Activated CD8-positive, alpha-beta T cell treated with anti-CD3 and anti-CD28 coated beads for 36 hours (primary cell): ENCODE measurements around the gene OR4D5. TPM values are rescaled to one million over a fixed set of nuclear protein-coding genes. Genes with fewer than 3 reads are reported as not detected.

ENCODE experiments used
- ATAC-seq: fragments of 200-7000 bp; cut with Tn5 transposase; one replicate; pipeline ENCODE4 v1.10.0; 2021; ENCODE audit warnings: mild to moderate bottlenecking, moderate library complexity
- CTCF ChIA-PET: fragments of 350-600 bp; sonication (Branson Sonifier 250); formaldehyde crosslinking; loops from one replicate; lab custom pipeline; 2021; ENCODE audit warnings: antibody characterized with exemption; lab: Charles Lee
- POLR2A ChIA-PET: fragments of 350-600 bp; sonication (Branson Sonifier 250); formaldehyde crosslinking; loops from one replicate; lab custom pipeline; 2021; ENCODE audit warnings: antibody characterized with exemption; lab: Charles Lee
- DNase-seq: peaks from one replicate; pipeline ENCODE4 v3.0.0-alpha.2; 2020
- H3K27ac Mint-ChIP-seq: one replicate; pipeline ENCODE4 v1.8.0; 2021; ENCODE audit warnings: mild to moderate bottlenecking, mixed read lengths
- H3K27me3 Mint-ChIP-seq: one replicate; pipeline ENCODE4 v1.8.0; 2021; ENCODE audit warnings: mixed read lengths
- H3K36me3 Mint-ChIP-seq: one replicate; pipeline ENCODE4 v1.8.0; 2021; ENCODE audit warnings: low read depth, mixed read lengths
- H3K4me1 Mint-ChIP-seq: one replicate; pipeline ENCODE4 v1.8.0; 2021; ENCODE audit warnings: low read depth, mixed read lengths
- H3K4me3 Mint-ChIP-seq: one replicate; pipeline ENCODE4 v1.8.0; 2021; ENCODE audit warnings: mild to moderate bottlenecking, moderate library complexity, mixed read lengths
- H3K9me3 Mint-ChIP-seq: one replicate; pipeline ENCODE4 v1.8.0; 2021; ENCODE audit warnings: mixed read lengths
- intact Hi-C: fragments of 100-400 bp; cut with micrococcal nuclease; formaldehyde crosslinking; loops from one replicate; pipeline ENCODE4 v1.10.0; 2022
- total RNA-seq, 2 experiments: library from RNA; stranded (reverse); gene quantifications; one replicate each; pipeline ENCODE4 v1.2.3, GENCODE V29; 2021
- TF ChIP-seq, protein P1 (sequence below): fragments of 200-600 bp; IDR thresholded peaks from one replicate; pipeline ENCODE4 v1.8.0; 2022; ENCODE audit warnings: antibody characterized with exemption, mild to moderate bottlenecking

The OR4D5 gene
- total RNA-seq, 2 experiments from 2014 or later = not detected

DNA sequence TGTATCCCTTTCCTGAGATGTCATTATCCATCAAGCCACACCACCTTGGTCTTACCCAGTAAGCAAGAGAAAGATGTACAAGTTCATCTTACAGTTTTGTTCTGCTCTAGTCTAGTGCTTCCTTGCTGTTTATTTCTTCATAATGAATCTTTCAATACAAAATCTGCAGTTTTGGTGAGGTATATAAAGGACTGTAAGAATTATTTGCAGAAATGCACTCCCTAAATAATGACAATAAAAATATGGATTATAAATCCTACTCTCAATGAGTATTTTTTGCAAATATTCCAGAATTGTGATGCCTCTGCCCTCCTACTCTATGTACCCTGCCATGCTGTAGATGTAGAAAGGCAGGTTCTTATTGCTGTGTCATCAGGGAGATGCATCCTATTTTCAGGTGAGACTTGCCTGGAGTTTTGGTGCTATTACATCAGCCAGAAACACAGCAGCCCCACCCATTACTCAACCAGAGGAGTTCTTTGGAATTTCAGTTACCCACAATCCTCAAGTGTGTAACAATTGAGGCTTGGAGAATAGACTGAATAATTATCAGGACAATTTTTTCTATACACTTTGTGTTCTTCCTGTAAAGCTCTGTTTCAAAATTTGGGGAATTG lies 38.4 kb downstream of the OR4D5 start, which contains the start of gene OR10S1:
OR10S1 (minus strand) TSS at position 51 of the 617 bp plus-strand sequence. CDS start 117 bp downstream, outside the sequence.
- H3K36me3 Mint-ChIP-seq = no peaks in the 10 kb centered on the region

DNA sequence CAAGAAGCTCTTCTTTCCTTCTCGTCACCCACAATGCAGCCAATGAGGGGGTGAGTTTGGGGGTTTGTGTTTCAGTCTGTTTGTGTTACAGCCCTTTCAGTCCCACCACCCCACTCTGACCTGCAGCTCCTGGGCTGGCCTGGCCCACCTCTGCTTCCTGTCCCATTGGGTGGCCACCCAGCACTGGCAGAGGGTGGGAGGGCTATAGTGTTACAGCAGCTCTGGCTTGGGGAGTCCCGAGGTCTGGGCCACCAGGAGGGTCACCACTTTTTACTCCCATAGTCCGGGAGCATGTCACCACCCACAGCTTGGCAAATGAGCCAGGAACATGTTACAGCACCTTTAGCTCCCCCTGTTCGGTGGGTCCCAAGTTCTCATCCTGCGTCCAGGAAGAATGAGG lies 39.9 kb downstream of the OR4D5 start:
- no peaks in the 10 kb centered on the region for H3K36me3 Mint-ChIP-seq

More for the DNA sequence above, 38.4 kb downstream of the OR4D5 start, which contains the start of gene OR10S1:
- ChIA-PET POLR2A (interaction anchor here (0.7 kb wide), 1 partner anchor 25 kb away, joined by 3 read pairs; no protein-coding TSS in a partner anchor), CTCF (no interaction called here)
- intact Hi-C loops = no loop called here
- TF ChIP-seq, protein P1, sequence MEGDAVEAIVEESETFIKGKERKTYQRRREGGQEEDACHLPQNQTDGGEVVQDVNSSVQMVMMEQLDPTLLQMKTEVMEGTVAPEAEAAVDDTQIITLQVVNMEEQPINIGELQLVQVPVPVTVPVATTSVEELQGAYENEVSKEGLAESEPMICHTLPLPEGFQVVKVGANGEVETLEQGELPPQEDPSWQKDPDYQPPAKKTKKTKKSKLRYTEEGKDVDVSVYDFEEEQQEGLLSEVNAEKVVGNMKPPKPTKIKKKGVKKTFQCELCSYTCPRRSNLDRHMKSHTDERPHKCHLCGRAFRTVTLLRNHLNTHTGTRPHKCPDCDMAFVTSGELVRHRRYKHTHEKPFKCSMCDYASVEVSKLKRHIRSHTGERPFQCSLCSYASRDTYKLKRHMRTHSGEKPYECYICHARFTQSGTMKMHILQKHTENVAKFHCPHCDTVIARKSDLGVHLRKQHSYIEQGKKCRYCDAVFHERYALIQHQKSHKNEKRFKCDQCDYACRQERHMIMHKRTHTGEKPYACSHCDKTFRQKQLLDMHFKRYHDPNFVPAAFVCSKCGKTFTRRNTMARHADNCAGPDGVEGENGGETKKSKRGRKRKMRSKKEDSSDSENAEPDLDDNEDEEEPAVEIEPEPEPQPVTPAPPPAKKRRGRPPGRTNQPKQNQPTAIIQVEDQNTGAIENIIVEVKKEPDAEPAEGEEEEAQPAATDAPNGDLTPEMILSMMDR = no peak
- H3K27ac Mint-ChIP-seq = no peak within 1 kb of the TSS
- no peak within 1 kb of the TSS for H3K4me3 Mint-ChIP-seq
- H3K9me3 Mint-ChIP-seq = peaks cover 5% of the 10 kb centered on the region
- peaks cover 3% of the 10 kb centered on the region for H3K27me3 Mint-ChIP-seq
- H3K4me1 Mint-ChIP-seq = no peaks in the 10 kb centered on the region
- ATAC-seq (no peak), DNase-seq (no peak)

More for the DNA sequence above, 39.9 kb downstream of the OR4D5 start:
- TF ChIP-seq, protein P1 = no peak
- peaks cover 3% of the 10 kb centered on the region for H3K27me3 Mint-ChIP-seq
- ATAC-seq (no peak), DNase-seq (no peak)
- H3K4me1 Mint-ChIP-seq = no peaks in the 10 kb centered on the region
- H3K27ac Mint-ChIP-seq = no peak overlapping the region
- CTCF ChIA-PET = no interaction called here
- POLR2A ChIA-PET = no interaction called here
- intact Hi-C loops = no loop called here
- no peak overlapping the region for H3K4me3 Mint-ChIP-seq
- peaks cover 5% of the 10 kb centered on the region for H3K9me3 Mint-ChIP-seq

Other genes with a start within 250 kb of the OR4D5 start
- 10 to 100 TPM; 11.1 to 13.6 TPM for gene ZNF202, start 198.0 kb upstream of the OR4D5 start, total RNA-seq
- gene OR6X1, start 185.1 kb upstream of the OR4D5 start, total RNA-seq = not detected
- gene OR6M1, start 133.3 kb upstream of the OR4D5 start, total RNA-seq = not detected
- not detected for gene TMEM225, start 53.9 kb upstream of the OR4D5 start, total RNA-seq
- not detected for gene OR8D4, start 37.5 kb upstream of the OR4D5 start, total RNA-seq
- gene OR6T1, start 4.2 kb downstream of the OR4D5 start, total RNA-seq = not detected
- gene OR10S1, start 38.2 kb downstream of the OR4D5 start, total RNA-seq = not detected
- gene OR10G6, start 55.5 kb downstream of the OR4D5 start, total RNA-seq = not detected
- not detected for gene OR10G4, start 73.4 kb downstream of the OR4D5 start, total RNA-seq
- not detected for gene OR10G9, start 83.4 kb downstream of the OR4D5 start, total RNA-seq
- gene OR10G8, start 87.2 kb downstream of the OR4D5 start, total RNA-seq = not detected
- not detected for gene OR10G7, start 101.7 kb downstream of the OR4D5 start, total RNA-seq
- gene VWA5A, start 175.8 kb downstream of the OR4D5 start, total RNA-seq = 1 to 10 TPM; 4.4 TPM
- not detected for gene OR10D3, start 243.7 kb downstream of the OR4D5 start, total RNA-seq